RCC 7860 (cell line): ENCODE measurements around the gene POPDC2.
A peak's percentile ranks its signal among the peaks of the same experiment; 100 is the strongest.
"Not testable (repeated sequence)": the region's sequence is repeated elsewhere in the genome, so short reads cannot be mapped to it uniquely, and the experiment has no call there.

ENCODE experiments used
- DNase-seq: peaks from one replicate; pipeline ENCODE4 v3.0.0-alpha.2; 2015; ENCODE audit warnings: low spot score
- FAIRE-seq: peaks from 2 replicates; lab custom pipeline; 2012; peaks lifted over from hg19 to GRCh38; lab: Jason Lieb, UNC

Gene POPDC2

GRCh38 chr3:119620899-119621298 lies 39.5 kb downstream of the POPDC2 start:
- FAIRE-seq (no peak), DNase-seq (no peak)

GRCh38 chr3:119619094-119619493 lies 41.3 kb downstream of the POPDC2 start:
- DNase-seq, result no peak
- FAIRE-seq, result no peak

GRCh38 chr3:119616056-119616455 lies 44.3 kb downstream of the POPDC2 start:
- DNase-seq (no peak), FAIRE-seq (no peak)

- no peak for FAIRE-seq
- no peak for DNase-seq
Observed at GRCh38 chr3:119613872-119614271, 46.5 kb downstream of the POPDC2 start.

- FAIRE-seq, result no peak
- no peak for DNase-seq
Observed at GRCh38 chr3:119613201-119613600, 47.2 kb downstream of the POPDC2 start.

GRCh38 chr3:119611664-119612063 lies 48.7 kb downstream of the POPDC2 start:
- DNase-seq, result no peak
- no peak for FAIRE-seq

GRCh38 chr3:119609301-119609700 lies 51.1 kb downstream of the POPDC2 start:
- DNase-seq (no peak), FAIRE-seq (no peak)

GRCh38 chr3:119608405-119609000 lies 51.9 kb downstream of the POPDC2 start:
- no peak for DNase-seq
- no peak for FAIRE-seq

- FAIRE-seq (peak; percentile 29), DNase-seq (peak; percentile 12)
Observed at GRCh38 chr3:119604878-119605277, 55.5 kb downstream of the POPDC2 start.

- DNase-seq, result no peak
- no peak for FAIRE-seq
Observed at GRCh38 chr3:119602676-119603075, 57.7 kb downstream of the POPDC2 start.

- FAIRE-seq, result no peak
- DNase-seq, result no peak
Observed at GRCh38 chr3:119601154-119601553, 59.2 kb downstream of the POPDC2 start.

GRCh38 chr3:119600732-119601131 lies 59.7 kb downstream of the POPDC2 start:
- DNase-seq (no peak), FAIRE-seq (no peak)

- no peak for DNase-seq
- no peak for FAIRE-seq
Observed at GRCh38 chr3:119599558-119600174, 60.7 kb downstream of the POPDC2 start.

- no peak for DNase-seq
- FAIRE-seq, result no peak
Observed at GRCh38 chr3:119598410-119599098, 61.8 kb downstream of the POPDC2 start.

- no peak for FAIRE-seq
Observed at GRCh38 chr3:119597548-119598288, 62.7 kb downstream of the POPDC2 start, which contains the start of gene PLA1A. Gene PLA1A, plus strand, starts transcription at chr3:119597885. Its CDS starts 29 bp downstream, at chr3:119597914.

GRCh38 chr3:119596398-119596797 lies 64.0 kb downstream of the POPDC2 start:
- FAIRE-seq (no peak), DNase-seq (no peak)

More at GRCh38 chr3:119597548-119598288, 62.7 kb downstream of the POPDC2 start, which contains the start of gene PLA1A:
- DNase-seq, result no peak

GRCh38 chr3:119595639-119596334 lies 64.6 kb downstream of the POPDC2 start:
- no peak for FAIRE-seq

GRCh38 chr3:119594929-119595328 lies 65.5 kb downstream of the POPDC2 start:
- not testable (repeated sequence) for DNase-seq, FAIRE-seq

More at GRCh38 chr3:119595639-119596334, 64.6 kb downstream of the POPDC2 start:
- peak; percentile 21 for DNase-seq

- FAIRE-seq (no peak), DNase-seq (no peak)
Observed at GRCh38 chr3:119594066-119594465, 66.3 kb downstream of the POPDC2 start.

GRCh38 chr3:119592861-119593260 lies 67.5 kb downstream of the POPDC2 start:
- FAIRE-seq, result no peak

More at GRCh38 chr3:119592861-119593260, 67.5 kb downstream of the POPDC2 start:
- no peak for DNase-seq
